GM18498 (cell line): ENCODE data around the gene FMNL2.

Experiments used
- ATAC-seq: cut with Tn5 transposase; IDR thresholded peaks from one replicate; pipeline ENCODE4 v1.9.1; 2021; ENCODE audit warnings: mild to moderate bottlenecking, moderate library complexity; ENCODE audit not compliant: unreplicated experiment

FMNL2 gene

GRCh38 chr2:152600697-152601096 lies 265.7 kb downstream of the FMNL2 start:
- ATAC-seq: no peak

DNA sequence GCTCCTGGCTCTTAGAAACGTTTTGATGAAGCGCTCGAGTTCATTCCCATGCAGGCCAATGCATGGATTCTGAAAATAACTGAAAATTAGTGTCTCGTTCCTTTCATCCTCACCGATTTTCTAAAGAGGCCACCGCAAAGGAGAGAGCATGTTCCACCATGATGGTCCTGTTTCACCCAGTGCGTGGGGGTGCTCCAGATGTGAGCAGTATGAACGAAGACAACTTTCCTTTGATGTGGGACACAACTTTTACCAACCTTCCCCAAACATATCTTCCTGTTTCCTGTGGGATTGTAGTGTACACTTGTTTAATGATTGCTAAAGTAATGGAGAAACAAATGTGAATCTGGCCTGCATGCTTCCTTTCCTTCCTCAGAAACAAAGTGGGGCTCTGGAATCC lies 267.8 kb downstream of the FMNL2 start:
- no peak for ATAC-seq

- no peak for ATAC-seq
Observed at GRCh38 chr2:152603166-152603565, 268.2 kb downstream of the FMNL2 start.

DNA sequence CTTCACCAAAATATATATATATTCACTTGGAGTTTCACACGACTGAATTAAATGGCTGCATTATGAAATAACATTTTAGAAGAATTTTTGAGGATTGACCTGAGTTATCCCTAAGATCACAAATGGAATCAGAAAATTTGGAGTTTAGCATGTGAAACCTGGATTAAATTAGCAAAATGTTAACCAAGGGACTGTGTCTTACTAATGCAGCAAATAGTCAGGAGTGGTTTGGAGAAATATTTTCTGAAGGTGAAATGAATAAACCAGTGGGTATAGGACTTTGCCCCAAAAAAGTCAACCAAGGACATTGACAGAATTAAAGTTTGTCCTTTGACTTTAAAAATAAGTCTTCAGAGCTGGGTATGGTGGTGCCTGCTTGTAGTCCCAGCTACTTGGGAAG lies 271.1 kb downstream of the FMNL2 start:
- no peak for ATAC-seq

DNA sequence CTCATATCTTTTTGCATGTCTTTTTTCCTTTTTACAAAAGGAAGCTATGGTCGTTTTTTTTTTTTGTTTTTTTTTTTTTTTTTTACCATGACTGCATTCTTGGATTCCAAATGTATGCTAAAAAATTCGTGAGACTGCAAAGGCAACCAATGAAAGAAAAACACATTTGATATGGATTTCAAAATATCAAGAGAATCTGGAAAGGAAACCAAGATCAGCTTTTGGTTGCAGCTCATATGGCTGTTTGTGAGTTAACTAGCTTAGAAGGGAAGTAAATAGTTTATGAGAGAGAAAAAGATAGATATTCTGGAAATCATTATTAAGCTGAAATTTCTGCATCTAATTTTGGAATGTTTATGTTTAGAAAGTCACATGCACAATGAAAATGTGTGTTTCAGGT lies 272.0 kb downstream of the FMNL2 start:
- no peak for ATAC-seq

- no peak for ATAC-seq
Observed at GRCh38 chr2:152607793-152608300, 272.9 kb downstream of the FMNL2 start.

DNA sequence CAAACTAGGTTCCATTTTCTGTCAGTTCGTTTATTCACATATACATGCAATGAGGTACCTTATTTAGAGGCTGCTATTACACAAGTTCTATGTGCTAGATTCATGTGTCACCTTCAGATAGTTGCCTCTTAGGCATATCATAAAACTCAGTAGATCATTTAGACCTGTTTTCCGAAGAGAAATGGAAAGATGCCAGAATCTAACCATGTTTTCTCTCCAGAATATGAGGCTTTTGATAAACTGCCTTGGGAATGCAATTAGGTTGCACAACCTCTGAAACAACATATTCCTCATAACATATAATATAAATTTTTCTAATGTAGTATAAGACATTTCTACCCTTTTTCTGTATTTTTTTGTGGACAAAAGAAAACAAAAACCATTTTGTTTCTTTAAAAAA lies 274.2 kb downstream of the FMNL2 start:
- no peak for ATAC-seq

DNA sequence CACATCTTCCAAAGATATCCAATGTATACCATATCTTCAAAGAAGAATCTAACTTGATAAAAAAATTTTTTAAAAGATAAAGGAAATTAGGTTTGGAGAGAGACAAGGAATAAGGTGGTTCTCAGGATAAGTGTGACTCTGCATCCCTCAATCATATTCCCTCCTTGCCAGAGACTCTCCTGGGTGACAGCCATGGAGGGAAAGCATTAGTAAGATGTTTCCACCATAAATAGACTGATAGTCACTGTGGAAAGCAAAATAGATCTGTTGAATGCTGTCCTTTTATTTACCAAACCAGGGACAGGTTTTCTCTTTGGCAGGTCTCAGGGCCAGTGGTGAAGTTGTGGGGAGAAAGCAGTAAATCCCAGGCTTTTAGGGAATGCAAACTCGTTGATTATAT lies 274.7 kb downstream of the FMNL2 start:
- ATAC-seq: no peak

DNA sequence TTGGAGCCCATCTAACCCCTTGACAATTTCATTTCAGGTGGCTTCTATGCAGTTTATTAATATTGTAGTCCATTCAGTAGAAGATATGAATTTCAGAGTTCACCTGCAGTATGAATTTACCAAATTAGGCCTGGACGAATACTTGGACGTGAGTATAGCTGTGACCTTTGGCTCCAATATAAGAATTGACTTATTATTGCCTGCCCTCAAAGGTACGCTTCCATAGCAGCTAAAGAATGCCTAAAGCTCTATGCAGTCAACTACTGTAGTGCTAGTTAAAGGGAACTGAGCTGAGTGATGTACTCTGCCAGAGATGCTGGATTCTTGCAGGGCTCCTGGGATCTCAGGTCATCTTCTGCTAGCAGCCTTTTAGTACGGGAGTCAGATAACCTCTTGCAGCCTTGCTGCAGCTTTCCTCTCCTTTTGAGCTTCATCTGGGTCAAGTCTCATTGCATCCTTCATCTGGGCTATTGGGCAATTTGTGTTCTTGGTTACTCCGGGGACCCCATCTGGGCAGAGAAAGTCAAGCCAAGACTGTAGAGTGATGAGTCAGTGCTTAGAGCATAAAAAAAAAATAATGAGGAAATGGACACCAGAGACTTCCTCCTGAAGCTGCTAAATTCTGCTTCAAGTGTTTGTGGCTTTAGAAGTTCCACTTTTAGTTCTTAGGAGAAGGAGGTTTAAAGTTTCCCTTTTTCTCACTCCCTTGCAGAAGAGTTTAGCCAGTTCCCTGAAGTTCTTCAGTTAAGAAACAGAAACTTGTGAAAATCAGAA lies 276.7 kb downstream of the FMNL2 start:
- ATAC-seq: peak; percentile 83

DNA sequence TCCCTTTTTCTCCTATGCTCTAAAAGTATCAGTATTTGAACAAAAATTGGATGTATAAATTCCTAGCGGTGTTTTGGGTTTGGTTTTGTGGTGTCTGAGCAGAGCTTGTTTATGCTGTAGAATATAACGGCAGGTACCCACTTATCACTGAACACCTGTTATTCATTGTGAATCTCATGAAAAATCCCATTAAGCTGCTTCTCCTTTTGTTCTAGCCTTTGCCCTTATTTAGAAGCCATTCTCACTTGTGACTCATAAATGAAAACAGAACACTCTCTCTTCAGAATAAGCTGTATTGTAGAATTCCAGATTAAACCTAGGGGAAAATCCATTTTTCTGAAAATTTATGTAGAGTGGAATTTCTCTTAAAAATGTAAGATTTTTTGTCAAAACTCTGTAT lies 278.3 kb downstream of the FMNL2 start:
- ATAC-seq: no peak

GRCh38 chr2:152615177-152615576 lies 280.2 kb downstream of the FMNL2 start:
- no peak for ATAC-seq

GRCh38 chr2:152617456-152618192 lies 282.6 kb downstream of the FMNL2 start:
- ATAC-seq: no peak

DNA sequence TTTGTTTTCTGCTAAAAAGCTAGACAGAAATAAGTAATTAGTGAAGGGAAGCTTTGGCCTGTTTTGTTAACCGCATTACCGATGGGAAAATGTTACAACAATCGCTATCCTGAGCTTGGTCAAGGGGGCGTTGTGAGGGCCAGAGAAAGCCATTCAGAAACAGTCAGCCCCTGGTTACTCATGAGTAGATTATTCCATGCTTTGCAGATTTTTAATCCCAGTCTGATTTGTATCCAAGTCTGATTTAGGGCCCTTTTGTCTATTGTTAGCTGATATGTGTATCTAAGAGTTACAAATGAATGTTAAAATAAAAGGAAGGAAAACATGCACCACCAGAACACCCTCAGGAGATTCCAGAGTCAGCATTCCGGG lies 283.2 kb downstream of the FMNL2 start:
- no peak for ATAC-seq

DNA sequence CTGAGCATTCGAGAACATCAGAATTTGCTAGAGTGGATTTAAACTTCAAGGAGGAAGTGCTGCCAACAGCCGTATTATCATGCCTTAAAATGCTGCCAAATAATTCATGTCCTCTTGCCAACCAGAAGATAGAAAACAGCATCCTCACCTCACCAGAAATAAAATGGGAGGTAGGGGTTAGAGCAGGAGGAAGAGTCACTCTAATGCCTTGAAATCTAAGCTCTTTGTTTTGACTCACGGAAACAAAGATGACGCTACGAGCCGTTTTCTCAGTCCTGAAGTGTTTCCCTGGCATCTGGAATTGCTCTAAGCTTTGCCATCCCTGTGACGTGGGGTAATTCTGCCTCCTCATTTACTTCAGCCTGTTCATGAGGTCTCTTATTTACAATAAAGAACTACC lies 285.2 kb downstream of the FMNL2 start:
- ATAC-seq: no peak

- ATAC-seq: no peak
Observed at GRCh38 chr2:152620985-152621384, 286.0 kb downstream of the FMNL2 start.

DNA sequence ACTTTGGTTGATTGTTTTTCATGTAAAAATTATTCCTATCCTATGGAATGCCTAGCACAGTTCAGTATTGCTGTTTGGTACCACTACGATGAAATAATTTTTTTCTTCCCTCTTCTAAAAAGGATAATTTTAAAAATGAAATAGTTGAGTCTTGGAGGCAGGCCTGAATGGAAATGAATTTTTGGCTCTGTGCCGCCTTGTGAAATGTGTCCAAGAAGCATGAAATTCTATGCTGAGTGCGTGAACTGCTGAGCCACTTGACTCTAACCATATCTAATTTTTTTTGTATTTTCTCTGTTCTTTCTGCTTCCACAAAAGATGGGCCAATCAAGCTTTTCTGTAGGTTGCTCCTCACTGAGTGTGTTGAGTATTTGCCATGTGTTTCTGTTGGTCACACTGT lies 287.2 kb downstream of the FMNL2 start:
- ATAC-seq: no peak

DNA sequence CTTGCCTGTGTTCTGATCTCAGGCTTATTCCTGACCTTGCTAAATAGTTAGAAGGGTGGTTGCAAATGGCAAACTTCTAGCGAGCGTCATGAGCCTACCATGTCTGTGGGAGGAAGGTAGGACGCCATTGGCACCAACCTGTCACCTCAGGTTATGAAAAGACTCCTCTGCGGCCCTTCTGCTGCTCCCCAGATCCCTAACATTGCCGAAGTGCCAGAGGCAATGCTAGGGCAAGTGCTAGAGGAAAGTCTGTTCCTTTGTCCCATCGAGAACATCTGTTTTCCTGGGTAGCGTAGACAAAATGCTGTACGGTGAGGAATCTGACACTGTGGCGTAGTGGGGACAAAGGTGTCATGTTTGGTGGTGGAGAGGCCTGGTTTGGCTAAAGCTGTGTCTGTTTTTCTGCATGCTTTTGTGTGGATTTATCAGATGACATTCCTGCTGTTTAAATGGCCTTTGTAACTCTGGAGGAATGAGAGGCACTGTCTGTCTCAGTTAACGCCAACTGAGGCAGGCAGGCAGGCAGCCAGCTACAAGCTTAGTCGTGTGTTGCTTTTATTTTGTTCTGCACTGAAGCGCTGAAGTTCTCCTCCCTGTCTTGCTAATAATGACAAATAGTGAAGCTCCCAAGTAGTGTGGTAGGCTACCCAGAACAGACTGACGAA lies 288.2 kb downstream of the FMNL2 start:
- no peak for ATAC-seq

- no peak for ATAC-seq
Observed at GRCh38 chr2:152623775-152624174, 288.8 kb downstream of the FMNL2 start.

DNA sequence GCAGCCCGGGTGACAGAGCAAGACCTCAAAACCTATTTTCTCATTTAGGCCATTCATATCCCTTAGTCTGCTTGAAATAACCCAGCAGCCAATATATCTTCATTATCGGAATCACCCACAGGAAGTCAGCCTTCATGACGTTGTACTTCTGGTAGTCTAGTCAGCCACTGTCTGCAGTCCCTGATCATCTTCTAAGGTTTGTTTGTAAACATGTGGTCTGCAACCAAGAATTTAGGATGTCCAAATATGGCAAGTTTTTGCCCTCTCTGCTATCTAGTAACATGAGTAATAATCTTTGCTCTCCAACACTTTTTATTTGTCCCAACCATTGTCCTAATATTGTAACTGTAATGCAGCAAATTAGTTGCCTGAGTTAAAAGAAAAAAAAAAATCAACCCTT lies 289.8 kb downstream of the FMNL2 start:
- ATAC-seq: no peak

- ATAC-seq: no peak
Observed at GRCh38 chr2:152626911-152627339, 292.0 kb downstream of the FMNL2 start.

- no peak for ATAC-seq
Observed at GRCh38 chr2:152627351-152627957, 292.5 kb downstream of the FMNL2 start.
